GM18505 (cell line): ENCODE measurements around the gene LMOD1.

Source experiments
- ATAC-seq: cut with Tn5 transposase; IDR thresholded peaks from one replicate; pipeline ENCODE4 v1.9.1; 2021; ENCODE audit not compliant: unreplicated experiment
- POLR2A ChIP-seq: IDR thresholded peaks from 4 replicates; pipeline ENCODE4 v1.6.1; 2011; ENCODE audit warnings: borderline replicate concordance; ENCODE audit not compliant: insufficient read depth, insufficient read length; ENCODE audit errors: extremely low read depth

LMOD1 gene

GRCh38 chr1:201889090-201889968, 57.0 kb downstream of the LMOD1 start:
- TF ChIP-seq POLR2A, result no peak
- no peak for ATAC-seq

- TF ChIP-seq POLR2A, result no peak
These were observed 57.9 kb downstream of the LMOD1 start, which contains the start of gene SHISA4 for GRCh38 chr1:201888282-201889089. SHISA4 (plus strand) TSS chr1:201888898; CDS start chr1:201888995, 97 bp downstream.

DNA sequence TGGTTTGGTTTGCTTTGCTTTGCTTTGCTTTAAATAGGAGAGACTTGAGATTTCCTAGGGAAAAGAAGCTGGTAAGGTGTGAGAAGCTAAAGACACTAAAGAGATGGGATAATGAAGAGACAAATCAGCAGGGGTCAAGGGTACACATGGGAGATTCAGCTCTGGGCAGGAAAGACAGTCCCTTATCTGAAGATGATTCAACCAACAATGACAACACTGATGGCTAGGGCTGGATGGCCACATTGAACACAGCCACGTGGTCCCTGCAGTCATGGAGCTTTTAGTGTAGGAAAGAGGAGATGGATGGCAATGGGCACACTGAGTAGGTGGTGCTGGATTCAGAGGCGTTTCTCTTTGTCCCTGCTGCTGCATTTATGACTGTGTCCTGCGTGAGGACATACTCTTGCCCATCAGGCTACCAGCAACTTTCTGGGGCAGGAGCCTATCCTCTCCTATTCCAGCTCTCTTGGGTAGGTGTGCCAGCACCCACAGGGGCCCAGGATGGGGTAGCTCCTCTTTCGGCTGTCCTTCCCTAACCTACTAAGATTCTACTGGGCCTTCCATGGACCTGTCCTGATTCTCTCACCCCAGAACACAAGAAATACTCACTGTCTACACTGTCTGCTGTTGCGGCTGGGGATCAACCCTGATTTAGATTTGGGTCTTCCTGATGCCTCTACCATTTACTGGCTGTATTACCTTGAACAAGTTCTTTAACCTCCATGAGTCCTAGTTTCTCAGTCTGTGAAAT, 59.1 kb downstream of the LMOD1 start:
- no peak for ATAC-seq
- no peak for TF ChIP-seq POLR2A

More at GRCh38 chr1:201888282-201889089, 57.9 kb downstream of the LMOD1 start, which contains the start of gene SHISA4:
- no peak for ATAC-seq

DNA sequence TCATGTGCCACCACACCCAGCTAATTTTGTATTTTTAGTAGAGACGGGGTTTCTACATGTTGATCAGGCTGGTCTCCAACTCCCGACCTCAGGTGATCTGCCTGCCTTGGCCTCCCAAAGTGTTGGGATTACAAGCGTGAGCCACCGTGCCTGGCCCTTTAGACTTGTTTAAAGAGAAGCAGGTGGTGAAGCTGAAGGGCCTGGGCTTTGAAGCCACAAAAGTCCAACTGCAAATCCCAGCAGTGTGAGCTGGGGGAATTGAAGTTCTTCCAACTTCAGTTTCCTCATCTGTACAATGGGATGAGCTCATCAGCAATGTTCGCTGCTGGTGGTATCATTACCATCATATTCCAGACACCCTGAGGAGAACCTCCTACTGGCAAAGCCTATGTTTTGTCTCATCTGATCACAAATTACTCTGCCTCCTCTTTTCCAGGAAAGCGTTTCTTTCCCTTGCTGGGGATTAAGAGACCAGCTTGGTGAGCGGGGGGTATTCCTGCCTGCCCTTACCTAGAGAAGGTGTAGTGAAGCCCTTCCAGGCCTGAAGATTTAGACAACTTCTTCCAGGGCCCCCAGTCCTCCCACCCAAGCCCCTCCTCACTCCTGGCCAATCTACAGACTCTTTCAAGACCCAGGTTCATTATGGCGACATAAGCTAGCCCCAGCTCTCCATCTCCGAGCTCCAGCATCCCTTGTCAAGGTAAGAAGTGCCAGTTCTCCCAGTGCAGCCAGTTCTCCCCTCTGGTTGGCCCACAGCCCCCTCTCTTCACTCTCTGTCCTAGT, 60.1 kb downstream of the LMOD1 start:
- TF ChIP-seq POLR2A, result no peak
- ATAC-seq, result no peak

- ATAC-seq, result no peak
- no peak for TF ChIP-seq POLR2A
These were observed 60.7 kb downstream of the LMOD1 start for GRCh38 chr1:201885531-201886075.

DNA sequence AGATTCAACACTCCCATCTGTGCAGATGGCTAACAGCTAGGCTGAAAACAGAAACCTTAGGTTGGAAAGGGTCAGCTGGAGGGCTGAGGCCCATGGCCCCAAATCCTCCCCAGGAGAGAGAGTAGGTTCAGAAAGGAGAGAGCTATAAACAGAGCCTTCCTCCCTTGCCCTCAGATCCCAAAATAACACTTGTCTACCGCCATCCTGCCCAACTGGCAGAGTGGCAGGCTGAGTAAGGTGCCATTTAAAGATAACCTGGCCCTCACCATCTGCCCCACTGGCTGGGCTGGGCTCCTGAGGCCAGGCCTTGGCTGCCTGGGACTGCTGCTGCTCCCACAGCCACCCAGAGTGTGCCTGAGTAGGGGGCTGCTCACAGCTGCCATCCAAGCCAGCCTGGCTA, 61.9 kb downstream of the LMOD1 start:
- no peak for TF ChIP-seq POLR2A
- no peak for ATAC-seq

DNA sequence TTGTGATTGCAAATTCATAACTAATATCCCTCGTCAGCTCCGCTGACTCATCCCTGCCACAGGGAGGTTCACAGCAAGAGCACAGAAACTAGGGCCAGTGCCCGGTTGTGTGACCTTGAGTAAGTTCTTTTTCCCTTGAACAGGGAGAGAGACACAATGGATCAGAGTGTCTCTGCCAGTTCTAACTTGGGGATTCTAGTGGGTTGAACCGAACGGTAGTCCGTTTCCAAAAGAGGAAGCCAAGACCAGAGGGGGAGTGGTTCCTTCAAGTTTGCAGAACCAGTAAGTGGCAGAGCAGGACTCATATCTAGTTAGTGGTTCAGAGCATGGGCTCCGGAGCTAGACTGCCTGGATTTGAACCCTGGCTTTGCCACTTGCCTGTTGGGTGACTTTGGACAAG, 62.6 kb downstream of the LMOD1 start:
- ATAC-seq, result no peak
- no peak for TF ChIP-seq POLR2A

GRCh38 chr1:201883266-201883665, 63.1 kb downstream of the LMOD1 start:
- no peak for ATAC-seq
- TF ChIP-seq POLR2A, result no peak

- no peak for TF ChIP-seq POLR2A
- peak; percentile 54 for ATAC-seq
These were observed 63.6 kb downstream of the LMOD1 start for GRCh38 chr1:201882665-201883132.

GRCh38 chr1:201881617-201882016, 64.7 kb downstream of the LMOD1 start:
- TF ChIP-seq POLR2A, result no peak
- ATAC-seq, result no peak

GRCh38 chr1:201880928-201881571, 65.3 kb downstream of the LMOD1 start:
- ATAC-seq, result no peak

DNA sequence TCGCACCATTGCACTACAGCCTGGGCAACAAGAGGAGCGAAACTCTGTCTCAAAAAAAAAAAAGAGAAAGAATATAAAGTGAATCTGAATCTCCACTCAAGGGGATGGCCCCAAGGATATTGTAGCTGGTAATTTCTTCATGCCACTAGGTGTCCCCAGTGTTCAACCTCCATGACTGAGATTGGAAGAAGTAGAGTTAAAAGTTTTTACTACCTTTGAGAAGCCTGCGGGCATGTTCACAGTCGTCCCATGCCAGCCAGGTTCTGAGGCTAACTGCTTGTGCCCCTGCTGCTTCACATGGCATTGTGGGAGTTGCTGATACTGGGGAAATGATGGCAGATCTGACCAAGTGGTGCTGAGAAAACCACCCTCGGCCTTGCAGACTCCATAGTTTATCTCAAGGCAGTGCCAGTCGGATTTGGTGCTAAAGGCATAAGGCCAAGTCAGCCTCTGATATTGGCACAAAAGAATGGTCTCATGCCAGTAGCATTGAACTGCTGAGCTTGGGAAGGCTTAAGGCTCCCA, 68.4 kb downstream of the LMOD1 start:
- no peak for ATAC-seq
- no peak for TF ChIP-seq POLR2A

More at GRCh38 chr1:201880928-201881571, 65.3 kb downstream of the LMOD1 start:
- no peak for TF ChIP-seq POLR2A
